ENCODE measurements around the gene TH.
A peak's percentile ranks its signal among the peaks of the same experiment; 100 is the strongest.

TH gene

GRCh38 chr11:2159536-2160413 lies 11.8 kb downstream of the TH start:
- DNase-seq (ENCODE audit: low spot score) = no peak

GRCh38 chr11:2158966-2159365 lies 12.6 kb downstream of the TH start:
- DNase-seq (ENCODE audit: low spot score) = no peak

DNA sequence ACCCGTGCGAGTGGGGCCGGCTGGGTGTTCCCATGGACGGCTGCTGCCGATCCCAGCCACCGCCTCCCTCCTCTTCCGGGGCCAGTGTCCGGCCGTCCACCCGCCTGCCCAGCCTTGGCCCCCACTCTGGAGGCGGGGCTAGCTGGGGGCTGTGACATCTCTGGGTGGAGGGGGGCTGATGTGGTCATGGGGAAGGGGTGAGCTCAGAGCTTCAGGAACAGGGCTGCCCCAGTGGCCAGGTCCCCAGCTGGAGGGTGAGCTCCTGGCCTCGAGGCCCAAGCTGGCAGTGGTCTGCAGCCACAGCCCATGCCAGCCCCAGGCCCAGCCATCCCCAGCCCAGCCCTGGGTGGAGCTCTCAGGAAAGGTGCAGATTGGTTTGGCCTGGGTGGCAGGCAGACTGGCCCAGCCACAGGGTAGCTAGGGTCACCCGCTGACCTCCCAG lies 13.3 kb downstream of the TH start:
- DNase-seq (ENCODE audit: low spot score) = no peak

DNA sequence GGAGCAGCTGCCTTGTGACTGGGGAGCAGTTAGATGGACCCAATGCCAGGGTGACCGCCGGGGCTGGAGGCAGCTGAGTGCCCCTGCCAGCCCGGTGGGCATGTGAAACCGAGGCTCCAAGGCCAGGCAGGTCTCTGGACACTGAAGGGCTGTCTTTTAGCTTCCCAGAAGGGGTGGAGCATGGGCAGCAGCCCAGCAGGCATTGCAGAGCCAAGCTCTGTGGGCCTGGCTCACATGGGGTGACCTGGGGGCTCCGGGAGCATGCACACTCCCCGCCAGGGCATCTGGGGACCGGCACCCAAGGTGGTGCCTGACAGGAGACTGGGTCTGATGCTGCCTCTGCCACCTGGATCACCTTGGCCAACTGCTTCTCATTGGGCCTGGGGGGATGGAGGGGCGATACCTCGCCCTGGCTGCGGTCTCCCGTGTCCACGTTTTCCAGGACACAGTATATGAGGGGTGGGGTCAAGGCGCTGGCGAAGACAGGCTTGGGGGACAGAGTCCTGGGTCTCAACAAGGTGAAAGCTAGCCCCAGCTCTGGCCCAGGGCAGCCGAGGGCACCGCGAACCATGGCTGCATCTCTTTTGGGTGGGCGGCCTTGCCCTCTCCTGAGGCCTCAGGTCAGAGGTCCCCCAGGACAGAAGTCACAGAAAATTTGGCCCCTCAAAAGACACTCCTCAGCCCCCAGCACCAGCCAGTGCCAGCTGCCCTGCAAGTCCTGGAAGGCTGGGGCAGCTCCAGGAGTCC lies 14.1 kb downstream of the TH start:
- no peak for DNase-seq (ENCODE audit: low spot score)

GRCh38 chr11:2156416-2157182 lies 15.0 kb downstream of the TH start:
- peak; percentile 15 for DNase-seq (ENCODE audit: low spot score)

GRCh38 chr11:2155511-2155910 lies 16.1 kb downstream of the TH start:
- no peak for DNase-seq (ENCODE audit: low spot score)

DNA sequence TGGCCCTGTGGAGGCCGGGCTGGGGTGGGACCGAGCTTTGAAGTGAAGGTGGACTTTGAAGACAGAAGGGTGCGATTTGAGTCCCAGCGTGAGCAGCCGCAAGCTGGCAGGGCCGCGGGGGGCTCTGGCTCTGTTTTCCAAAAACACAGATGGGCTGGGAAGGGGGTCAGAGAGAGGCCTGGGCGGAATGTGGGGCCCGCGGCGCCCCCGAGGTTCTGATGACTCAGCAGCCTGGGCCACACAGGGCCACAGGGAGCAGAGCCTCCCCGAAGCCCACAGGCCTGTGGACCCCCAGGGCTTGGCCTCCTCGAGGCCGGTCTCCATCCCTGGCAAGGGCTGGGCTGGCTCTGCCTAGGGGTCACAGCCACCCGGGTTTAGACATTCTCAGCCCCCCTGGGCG lies 16.7 kb downstream of the TH start:
- no peak for DNase-seq (ENCODE audit: low spot score)

DNA sequence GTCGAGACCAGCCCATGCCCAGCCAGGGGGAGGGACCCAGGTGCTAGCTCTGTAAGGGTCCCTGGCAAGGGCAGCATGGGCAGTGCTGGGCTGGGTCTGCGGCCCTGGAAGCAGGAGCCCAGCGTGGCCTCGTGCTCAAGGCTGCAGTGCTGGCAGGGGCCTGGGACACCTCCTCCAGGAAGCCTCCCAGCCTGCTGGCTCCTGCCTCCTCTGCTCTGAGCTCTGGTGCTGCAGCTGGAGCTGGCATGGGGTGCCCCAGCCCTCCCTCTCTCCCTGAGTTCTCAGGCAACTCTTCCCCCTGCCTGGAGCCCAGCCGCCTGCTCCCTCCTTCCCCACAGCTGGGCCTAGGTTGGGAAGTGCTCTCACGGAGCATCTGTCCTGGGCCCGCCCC lies 17.4 kb downstream of the TH start:
- DNase-seq (ENCODE audit: low spot score) = no peak

GRCh38 chr11:2153581-2154194 lies 17.9 kb downstream of the TH start:
- DNase-seq (ENCODE audit: low spot score) = no peak

DNA sequence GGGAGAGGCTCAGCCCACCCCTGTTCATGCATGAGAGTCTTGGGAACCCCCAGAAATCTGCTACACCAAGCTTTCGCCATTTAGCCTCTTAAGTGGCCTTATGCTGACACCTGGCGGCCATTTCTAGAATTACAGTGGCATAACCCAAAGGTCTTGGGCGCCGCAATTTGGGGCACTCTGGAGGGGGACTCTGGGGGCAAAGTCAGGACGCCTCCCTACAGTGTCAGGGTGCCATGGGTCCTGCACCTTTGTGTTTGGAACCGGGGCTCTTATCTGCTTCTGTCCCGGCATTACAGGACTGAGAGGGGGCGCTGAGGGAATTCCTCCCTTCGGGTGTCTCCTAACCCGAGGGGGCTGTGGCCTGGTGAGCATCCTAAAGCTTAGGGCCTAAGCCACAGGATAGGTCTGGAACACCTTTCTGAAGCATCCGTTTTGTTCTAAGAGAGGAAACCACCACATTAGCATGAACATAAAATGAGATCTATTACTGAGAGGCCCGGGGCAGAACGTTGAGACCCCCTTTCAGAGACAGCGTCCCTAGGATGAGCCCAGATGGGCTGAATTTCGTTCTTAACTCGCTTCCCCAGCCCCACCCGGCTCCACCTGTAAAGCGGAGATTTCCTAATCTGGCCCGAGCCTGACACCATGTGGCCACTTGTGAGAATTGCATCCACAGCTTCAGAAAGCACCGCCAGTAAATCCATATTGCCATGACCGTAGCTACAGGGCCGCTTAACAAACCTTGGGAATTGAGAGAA lies 19.9 kb downstream of the TH start:
- peak; percentile 60 for DNase-seq (ENCODE audit: low spot score)

DNA sequence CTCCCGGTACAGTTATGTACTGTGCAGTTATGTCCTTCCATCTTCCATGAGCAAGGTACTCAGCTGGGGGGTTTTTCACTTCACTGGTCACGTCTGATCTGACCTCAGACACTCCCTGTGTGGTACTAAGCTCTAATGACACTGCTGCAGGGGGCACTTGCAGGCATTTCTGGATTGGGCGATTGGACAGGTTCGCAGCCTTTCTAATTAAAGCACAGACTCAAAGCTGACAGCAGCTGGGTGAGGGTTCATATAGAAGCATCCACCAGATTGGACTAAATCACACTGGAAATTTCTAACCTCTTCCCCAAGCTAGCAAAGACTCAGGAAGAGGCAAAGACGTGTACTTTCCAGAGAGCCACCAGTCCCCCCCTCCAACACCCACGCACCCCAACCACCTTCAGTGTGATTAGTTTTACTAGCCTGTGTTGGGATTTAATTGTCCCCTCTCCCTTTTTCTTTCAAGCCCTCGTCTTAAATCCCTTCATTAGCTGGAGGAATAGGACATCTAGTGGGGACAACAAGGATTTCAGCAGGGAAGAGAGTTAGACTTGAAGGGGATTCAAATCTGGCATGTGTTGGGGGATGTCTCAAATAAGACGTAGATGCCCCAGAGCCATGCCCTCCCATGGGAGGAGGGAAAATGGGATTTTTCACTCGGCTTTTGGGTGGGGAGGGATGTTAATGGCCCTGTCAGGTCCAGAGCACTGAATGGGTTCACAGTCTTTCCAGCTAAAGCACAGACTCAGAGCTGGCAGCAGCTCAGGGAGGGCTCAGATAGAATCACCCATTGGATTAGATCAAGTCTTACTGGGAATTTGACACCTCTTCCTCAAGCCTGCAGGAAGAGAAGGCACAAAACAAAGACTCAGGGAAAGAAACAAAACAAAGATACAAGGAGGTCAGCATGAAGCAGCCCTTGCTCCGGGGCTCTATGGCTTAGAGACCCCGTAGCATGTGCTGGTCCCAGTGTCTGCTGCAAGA lies 21.5 kb downstream of the TH start:
- DNase-seq (ENCODE audit: low spot score) = peak; percentile 29

DNA sequence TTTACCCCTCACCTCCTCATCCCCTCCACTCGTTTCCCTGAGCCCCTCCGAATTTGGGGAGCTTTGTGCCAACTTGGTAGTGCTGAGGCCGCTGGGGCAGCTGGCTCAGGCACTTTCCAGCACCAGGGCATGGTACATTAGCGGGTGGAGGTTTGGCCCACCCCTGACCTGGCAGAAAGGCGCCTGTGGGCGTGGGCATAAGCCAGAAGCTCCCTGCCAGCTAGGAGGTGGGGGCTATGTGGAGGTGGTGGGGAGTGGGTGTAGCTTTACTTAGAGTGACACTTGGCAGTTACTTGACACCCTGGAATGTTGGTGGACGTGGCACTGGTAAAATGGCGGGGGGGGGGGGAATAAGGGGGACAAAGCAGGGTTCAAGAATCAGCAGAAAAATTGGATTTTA lies 22.2 kb downstream of the TH start:
- no peak for DNase-seq (ENCODE audit: low spot score)

- no peak for DNase-seq (ENCODE audit: low spot score)
Measured at GRCh38 chr11:2148595-2148994, 23.0 kb downstream of the TH start.

GRCh38 chr11:2147391-2147790 lies 24.2 kb downstream of the TH start:
- no peak for DNase-seq (ENCODE audit: low spot score)

DNA sequence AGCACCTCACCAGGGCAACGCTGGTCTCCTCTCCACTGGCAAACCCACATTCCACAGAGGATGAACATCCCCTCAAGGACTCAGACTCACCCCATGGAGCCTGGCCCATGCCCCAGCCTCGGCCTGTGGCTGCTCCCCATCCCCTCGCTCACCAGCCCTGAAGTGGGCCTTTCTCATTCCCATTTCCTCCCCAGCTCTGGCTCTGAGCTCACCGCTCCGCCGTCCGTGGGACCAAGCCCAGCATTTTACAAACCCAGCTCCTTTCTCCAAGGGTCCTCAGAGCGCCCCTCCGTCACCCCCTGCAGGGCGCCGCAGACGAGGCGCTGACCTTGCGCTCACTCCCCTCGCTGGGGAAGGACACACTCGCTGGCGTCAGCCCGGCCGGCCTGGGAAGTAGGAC lies 25.6 kb downstream of the TH start:
- no peak for DNase-seq (ENCODE audit: low spot score)

DNA sequence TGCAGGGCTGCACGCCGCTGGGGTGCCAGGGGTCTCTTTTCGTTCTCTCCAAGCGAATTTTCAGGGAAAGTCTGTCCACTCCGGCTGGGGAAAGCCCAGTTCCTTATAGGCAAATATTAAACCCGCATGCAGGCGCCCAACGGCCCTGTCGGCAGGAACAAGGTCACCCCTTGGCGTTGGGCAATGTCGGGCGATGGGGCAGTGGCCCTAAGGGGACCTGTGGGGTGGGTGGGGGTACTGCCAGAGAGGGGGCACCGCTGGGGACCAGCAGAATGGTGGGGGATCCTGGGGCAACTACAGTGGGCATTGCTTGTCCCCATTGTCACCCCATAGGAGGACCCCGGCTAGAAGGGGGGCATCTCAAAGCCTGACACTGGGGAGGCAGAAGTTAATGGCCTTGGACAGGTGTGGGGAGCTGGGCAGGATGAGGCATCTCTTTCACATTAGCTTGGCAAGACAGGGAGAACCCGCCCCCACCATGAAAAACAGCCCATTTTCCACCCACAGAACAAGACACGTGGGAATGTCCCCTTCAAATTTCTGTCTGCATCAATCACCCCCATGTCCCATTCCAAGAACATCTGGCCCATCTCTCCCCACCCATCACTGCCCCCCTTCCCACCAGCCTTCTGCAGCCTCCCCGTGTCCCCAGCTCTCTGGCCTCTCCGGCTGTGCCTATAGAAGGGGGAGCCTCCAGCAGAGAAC lies 26.9 kb downstream of the TH start:
- DNase-seq (ENCODE audit: low spot score) = no peak

- DNase-seq (ENCODE audit: low spot score) = no peak
Measured at GRCh38 chr11:2143799-2144543, 27.6 kb downstream of the TH start.

GRCh38 chr11:2143477-2143798 lies 28.2 kb downstream of the TH start:
- DNase-seq (ENCODE audit: low spot score) = no peak

DNA sequence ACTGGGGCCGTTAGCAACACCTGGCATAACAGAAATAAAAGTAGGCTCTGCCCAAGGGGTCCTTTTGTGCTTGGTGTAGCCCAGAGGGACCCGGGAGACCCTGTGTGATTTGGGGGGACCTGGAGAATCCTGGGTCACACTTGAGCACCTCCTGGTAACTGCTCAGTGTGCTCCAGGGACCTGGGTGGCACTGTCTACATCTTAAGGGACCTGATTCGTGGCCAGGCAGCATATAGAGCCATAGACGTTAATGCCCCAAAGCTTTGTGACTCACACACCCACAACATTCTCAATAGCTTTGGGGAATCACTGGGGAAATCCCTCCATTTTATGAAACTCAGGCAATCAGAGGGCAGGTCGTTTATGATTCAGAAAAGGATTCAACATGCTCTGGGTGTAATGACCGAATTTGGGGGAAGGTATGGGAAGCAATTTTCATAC lies 28.8 kb downstream of the TH start:
- no peak for DNase-seq (ENCODE audit: low spot score)
